ENCODE data around the gene SNX25.
A peak's percentile ranks its signal among the peaks of the same experiment; 100 is the strongest.
"Not testable (repeated sequence)": the region's sequence is repeated elsewhere in the genome, so short reads cannot be mapped to it uniquely, and the experiment has no call there.

The SNX25 gene

DNA sequence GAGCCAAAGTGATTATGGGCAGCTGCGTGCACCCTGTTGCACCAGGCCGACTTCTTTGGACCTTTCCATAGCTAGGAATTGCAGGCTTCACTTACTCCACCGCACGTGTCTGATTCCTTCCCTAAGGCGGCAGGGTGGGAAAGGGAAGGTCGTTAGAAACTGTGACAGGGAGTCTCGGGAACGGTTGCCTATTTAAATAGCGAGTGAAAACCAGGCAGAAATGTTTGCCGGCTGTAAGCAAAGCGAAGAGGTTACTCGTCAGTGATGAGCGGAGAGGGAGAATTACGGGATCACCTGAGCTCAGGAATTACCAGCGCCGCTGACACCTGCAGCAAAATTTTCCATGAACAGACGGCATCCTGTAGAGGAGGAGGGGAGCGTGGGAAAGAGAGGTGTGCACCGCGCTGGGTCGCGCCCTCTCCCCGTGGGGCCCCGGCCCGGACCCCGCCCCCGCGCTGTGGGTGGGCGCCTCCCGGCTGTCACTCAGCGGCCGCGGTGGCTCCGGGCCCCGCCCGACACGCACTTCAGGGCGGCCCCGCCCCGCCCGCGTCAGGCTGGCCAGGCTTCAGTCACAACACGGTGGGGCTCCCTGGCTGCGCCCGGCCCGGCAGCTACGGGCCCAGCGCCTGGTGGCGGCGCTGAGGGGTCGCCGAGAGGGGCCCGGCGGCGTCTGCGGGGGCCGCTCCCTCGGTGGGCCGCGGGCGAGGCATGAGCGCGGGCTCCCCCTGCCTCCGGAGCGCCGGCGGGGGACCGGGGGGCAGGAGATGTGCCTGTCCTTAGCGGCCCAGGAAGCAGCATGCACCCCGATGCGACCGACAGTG, at the start of gene SNX25:
Gene SNX25, plus strand, starts transcription at position 568 of the 821 bp plus-strand sequence. Its CDS starts 229 bp downstream, at position 797.
- peak; percentile 82 for DNase-seq (ENCODE audit: low spot score)

DNA sequence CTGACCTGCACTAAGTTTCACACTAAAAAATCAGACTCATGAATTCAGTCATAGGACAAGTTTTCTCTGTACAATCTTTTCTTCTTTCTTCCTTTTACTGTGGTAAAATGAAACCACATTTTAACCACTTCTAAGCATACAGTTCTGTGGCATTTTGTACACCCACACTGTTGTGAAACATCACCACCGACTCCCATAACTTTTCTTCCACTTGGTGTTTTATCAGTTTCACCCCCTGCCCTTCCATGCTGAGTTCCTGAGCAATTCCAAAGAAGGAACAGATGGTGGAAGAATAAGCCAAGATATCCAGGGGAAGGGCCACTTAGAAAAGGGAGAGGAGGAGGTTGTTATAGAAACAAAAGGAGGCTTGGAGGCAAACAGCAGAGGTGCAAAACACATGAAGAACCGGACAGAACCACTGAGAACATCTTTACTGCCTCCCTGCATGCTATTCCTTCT, 43.8 kb upstream of the SNX25 start:
- DNase-seq (ENCODE audit: low spot score): no peak

DNA sequence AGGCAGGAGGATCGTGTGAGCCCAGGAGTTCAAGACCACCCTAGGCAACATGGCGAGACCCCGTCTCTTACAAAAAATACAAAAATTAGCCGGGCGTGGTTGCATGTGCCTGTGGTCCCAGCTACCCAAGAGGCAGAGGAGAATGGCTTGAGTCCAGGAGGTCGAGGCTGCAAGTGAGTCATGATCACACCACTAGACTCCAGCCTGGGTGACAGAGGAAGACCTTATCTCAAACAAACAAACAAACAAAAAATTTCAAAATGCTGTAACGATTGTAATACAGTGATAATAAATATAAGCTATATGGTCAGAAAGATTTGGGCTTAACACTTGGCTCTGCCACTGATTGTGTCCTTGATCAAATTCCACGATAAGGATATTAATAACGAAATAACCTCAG, 42.2 kb upstream of the SNX25 start:
- no peak for DNase-seq (ENCODE audit: low spot score)

DNA sequence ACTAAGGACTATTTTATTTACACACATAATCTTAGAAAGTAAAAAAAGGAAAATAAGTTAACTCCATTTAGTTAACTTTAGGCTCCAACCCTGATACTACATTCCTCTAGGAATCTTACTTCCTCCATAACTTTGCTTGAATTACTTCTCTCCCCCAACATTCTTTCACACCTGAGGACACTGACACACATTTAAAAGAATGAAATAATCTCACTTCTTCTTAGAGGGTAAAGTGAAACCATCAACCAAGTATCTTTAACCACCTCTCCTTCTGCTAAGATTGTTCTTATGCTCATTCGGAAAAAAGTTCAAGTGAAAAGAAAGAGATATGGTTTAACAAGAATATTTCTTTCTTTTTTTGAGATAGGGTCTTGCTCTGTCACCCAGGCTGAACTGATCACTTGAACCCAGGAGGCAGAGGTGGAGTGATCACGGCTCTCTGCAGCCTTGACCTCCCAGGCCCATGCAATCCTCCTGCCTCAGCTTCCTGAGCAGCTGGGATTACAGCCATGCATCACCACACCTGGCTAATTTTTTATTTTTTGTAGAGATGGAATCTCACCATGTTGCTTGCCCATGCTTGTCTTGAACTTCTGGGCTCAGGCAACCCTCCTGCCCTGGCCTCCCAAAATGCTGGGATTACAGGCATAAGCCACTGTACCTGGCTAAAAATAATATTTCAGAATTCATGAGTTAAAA, 37.9 kb upstream of the SNX25 start:
- DNase-seq (ENCODE audit: low spot score): no peak

DNA sequence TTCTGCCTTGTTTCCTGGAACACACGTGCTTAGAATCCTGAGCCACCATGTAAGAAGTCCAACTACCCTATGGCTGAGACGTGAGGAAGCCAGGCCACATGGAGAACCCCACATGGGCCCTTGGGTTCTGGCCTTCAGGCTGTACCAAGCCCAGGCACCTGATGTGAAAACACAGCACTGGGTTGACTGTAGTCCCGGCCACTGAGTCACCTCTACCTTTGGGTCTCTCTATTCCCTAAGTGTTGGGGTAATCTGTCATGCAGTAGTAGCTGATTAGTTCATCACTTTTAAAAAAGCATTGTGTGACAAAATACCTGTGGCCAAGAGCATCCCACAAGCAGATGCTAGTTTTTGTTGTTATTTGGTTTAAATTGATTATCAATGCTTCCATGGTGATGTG, 29.9 kb upstream of the SNX25 start:
- DNase-seq (ENCODE audit: low spot score): no peak

DNA sequence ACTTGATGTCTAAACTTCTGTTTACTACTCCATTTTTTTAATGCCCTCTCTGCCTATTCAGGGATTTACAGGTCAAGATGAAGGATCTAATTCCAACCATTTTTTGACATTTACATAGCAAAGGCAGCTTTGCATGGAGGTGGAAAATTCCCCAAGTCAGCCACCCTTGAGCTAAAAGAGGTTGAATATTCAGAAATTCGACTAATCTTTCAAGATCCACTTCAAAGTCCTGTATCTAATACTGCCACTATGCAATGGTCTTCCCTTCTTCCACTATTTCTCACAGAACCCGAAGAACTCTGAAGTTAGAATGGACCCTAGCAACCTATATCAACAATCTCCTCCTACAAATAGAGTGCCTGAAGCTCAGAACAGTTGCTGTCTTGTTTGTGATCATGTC, 27.2 kb upstream of the SNX25 start:
- DNase-seq (ENCODE audit: low spot score): no peak

DNA sequence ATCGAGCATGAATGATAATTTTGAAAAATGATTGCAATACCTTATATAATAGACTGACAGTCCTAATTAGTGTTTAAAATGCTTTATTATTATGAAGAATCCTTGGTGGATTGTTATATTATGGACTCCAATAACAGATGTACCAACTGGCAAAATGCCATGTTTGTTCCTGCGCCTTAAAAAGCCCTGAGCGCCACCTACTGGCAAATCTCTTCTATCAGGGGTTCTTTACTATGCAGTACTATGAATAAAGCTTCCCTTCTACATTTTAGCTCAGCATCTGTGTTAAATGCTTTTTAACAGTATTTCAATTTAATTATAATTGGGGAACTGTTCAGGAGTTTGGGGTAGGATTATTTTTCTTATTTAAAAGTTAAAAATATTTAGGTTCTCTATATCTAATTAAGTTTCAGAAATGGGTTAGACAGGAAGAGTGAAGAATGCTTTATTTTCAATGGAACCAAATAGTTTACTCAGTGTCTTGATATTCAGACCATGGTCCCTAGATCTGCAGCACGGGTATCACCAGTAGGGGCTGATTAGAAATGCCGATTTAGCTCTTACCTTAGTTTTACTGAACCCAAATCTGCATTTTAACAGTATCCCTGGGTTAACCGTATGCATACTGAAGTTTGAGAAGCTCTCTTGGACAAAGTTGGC, 25.6 kb upstream of the SNX25 start:
- peak; percentile 86 for DNase-seq (ENCODE audit: low spot score)

DNA sequence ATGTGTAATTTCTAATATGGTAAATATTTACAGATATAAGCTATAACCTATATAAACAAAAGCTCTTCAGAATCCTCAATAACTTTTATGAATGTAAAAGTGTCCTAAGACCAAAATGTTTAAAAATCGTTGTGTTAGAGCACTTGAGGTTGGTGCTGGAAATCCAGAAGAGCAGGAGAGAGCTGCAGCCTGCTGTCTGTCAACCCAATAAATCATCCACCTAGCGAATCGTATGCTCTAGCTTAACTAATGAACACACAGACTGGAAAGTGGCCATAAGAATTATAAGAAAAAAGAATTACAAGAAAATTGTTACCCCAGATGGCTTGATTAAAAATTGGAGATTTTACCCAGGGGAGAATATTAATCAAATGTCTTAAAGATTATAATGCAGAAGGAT, 22.6 kb upstream of the SNX25 start:
- DNase-seq (ENCODE audit: low spot score): no peak

DNA sequence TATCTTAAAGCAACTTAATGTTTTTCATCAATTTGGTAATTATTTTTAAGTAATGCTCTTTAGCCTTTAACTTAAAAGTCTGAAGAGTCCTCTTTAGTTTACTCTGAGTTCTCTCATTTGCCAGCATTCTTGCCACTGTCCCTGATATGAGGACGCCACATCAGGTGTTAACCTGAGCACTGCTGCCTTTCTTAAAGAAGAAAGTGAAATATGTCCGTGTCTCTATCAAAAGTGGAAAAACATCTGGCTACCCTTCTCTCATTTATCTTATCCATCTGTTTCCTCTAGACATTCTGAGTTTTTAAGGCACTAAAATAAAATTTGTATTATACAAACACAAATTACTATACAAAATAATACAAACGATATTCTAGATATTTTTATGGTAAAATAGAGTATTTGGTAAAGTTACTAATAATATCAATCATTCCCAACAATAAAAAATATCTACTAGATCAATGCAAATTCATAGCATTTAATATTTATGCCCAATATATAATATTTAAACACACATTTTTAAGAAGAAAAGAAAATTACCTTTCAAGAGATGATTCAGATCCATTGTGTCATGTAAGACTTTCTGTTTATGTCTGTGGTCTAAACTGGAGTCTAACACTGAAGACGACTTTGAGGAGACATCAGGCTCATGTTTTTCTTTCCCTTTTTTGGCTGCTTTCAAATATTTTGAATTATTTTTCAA, 19.6 kb upstream of the SNX25 start:
- DNase-seq (ENCODE audit: low spot score): no peak

DNA sequence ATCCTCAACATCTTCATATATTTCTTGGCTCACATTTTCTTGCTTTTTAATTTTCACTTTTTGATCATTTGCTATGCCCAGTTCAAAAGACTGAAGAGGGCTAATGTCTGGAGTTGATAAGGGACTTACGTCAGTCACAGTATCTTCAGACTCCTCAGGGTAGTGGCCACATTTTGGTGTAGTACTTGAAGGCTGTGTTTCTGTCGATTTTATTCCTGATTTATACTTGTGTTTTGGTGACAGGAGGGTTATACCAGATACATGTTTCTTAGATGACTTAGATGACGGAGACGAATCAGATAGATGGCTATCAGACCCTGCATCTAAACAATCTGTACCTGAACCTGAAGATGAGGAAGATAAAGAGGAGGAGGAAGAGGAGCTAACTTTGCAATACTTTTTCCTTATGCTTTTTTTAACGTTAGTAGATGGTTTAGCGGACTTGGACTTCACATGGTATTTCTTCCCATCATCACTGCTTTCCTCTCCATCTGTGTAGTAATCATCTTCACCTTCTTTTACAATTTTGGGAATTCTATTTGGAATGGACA, 19.0 kb upstream of the SNX25 start:
- no peak for DNase-seq (ENCODE audit: low spot score)

DNA sequence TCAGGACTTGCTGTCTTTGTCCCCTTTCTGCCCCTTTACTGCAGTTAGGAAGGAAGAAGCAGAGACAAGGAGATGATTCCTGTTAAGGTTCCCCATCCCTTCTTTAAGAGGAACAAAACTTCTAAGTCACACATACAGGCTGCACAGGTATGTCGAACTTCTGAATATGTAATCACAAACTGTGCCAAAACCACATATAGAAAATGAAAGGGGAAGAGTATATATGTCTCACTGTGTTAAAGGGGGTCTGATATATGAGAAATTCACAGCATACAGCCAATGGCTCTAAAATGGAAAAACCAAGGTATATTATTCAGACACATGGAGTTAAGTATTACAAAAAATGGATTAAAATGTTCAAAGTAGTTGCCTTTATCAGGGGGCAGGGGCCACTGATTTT, 17.3 kb upstream of the SNX25 start:
- no peak for DNase-seq (ENCODE audit: low spot score)

DNA sequence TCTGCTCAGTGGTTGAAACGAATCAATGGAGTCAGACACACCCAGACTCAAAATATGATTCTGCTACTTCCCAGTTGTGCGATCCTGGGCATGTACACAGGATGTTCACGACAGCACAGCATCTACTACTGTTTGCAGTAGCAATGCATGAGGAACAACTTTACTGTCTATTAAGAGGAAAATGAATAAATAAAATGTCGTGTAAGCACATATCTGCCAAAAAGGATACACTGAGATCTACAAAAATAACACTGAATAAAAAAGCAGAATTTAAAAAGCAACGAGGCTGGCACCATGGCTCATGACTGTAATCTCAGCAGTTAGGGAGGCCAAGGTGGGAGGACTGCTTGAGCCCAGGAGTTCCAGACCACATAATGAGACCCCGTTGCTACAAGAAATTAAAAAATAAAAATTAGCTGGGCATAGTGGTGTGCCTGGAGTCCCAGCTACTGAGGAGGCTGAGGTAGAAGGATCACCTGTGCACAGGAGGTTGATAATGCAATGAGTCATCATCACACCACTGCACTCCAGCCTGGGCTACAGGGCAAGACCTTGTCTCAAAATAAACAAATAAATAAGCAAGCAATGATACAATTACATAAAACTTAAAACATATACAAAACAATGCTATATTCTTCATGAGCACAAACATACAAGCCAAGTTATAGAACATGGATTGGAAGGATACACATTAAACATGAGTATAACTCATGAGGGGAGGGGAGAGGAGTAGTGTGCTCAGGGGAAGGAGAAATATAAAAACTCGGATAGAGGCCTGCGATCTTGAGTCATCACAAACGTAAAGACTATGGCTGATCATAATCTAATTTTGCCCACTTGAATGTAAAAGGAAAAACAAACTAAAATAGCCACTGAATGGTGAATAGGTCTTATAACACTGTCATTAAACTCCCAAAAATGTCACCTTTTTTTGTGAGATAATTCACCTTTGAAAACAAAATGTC, 14.2 kb upstream of the SNX25 start:
- DNase-seq (ENCODE audit: low spot score): no peak

DNA sequence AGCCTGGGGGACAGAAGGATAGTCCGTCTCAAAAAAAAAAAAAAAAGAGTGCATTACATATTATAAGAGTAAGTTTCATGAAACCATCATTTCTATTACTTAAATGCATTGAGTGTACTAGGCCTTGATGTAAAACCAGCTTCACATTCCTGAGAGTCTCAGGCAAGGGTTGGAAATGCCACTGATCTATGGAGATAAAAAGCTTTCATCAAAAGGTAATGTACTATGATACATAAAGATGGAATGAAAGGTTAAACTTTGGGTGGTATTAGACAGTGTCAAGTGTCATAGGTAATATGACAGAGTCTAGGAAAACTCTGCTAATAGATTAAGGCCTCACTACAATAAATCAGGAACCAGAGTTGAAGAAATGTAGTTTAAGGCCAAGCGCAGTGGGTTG, 13.0 kb upstream of the SNX25 start:
- DNase-seq (ENCODE audit: low spot score): no peak

DNA sequence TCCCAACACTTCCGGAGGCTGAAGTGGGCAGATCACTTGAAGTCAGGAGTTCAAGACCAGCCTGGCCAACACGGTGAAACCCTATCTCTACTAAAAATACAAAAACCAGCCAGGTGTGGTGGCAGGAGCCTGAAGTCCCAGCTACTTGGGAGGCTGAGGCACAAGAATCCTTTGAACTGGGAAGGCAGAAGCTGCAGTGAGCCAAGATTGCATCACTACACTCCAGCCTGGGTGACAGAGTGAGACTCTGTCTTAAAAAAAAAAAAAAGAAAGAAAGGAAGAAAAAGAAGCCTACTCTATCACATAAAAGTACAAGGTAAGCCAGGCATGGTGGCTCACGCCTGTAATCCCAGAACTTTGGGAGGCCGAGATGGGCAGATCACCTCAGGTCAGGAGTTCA, 11.2 kb upstream of the SNX25 start:
- not testable (repeated sequence) for DNase-seq (ENCODE audit: low spot score)

DNA sequence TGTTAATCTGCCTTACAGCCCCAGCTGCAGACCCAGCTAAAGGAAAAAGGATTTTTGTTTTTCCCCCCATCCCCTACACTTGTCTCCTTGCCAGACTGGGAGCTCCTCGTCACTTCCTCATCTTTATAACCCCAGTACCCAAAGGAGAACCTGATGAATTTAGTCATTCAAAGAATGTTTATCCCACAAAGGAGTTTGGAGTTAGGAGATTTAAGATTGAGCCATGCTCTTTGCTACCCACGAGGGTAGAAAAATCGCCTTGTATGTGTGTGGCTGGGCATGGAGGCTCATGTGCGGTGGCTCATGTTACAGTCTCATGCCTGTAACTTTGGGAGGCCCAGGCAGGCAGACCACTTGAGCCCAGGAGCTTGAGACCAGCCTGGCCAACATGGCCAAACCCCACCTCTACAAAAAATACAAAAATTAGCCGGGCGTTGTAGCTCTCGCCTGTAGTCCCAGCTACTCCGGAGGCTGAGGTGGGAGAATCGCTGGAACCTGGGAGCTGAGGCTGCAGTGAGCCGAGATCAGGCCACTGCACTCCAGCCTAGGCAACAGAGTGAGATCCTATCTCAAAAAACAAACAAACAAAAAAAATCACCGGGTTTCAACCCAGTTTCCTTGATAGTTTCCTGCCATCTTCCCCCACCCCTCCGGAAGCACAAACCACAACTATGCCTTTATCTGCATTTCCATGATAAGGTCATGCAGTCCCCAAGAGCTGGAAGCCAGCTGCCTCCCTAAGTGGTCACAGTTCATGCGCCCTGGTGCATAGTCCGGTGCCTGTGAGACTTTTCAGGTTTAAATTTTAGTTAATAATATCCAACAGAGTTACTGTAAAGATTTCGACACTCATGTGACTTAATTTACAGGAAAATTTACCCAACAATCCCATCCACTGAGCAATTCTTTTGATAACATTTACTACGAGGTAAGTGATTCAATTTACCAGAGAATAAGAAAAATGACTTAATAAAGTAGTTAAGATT, 7.1 kb upstream of the SNX25 start:
- DNase-seq (ENCODE audit: low spot score): peak; percentile 64

DNA sequence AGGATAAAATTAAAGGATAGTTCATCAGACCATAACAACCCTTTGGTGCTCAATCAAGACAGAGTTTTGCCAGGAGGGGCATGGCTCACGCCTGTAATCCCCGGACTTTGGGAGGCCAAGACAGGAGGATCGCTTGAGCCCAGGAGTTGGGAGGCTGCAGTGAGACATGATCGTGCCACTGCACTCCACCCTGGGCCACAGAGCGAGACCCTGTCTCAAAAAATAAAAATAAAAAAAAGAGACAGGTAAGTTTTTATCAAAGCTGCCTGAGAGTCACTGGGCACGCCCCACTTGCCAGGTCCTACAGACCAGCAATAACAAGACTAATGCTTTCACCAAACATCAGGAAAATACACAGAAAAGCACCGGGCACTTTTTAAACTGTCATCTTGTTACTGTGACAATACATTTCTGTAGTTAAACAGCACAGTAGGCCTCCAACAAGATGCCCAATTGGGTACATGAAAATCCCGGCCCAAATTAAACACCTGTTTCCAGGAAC, 6.4 kb upstream of the SNX25 start:
- DNase-seq (ENCODE audit: low spot score): peak; percentile 42

DNA sequence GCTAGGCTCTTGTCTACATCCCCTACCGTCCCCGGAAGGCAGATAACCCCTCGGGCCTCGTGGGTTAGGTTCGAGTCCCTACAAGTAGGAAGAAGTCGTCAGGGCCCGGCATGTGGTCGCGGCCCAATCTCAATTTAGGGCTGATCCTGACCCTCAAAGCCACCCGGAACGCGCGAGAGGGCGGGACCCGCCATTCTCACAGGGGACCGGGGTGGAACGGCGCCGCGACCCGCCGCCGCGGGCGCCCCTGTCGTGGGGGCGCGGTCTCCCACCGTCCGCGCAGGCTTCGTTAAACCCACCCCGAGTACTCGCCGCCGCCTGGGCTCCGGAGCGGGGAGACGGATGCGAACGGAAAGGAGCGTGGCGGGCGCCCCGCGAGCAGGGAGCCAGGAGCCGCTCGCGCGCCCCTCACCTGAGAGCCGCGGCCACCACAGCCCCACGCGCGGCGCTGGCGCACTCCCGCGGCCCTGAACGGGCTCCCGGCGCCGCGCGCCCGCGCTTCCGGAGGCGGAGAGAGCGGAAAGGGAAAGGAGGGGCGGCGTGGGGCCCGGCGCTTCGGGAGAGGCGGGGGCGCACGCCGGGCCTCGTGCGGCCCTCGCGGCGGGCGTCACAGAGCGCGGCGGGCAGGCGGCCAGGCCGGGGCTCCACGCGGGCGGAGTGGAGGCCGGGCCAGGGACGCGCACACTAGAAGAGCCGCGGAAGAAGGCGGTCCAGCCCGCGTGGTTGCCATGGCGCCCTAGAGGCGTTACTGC, 5.7 kb upstream of the SNX25 start, which contains the start of gene CFAP97:
Gene CFAP97, minus strand, starts transcription at position 515 of the 752 bp plus-strand sequence. CDS start 12,804 bp downstream, outside the sequence.
- DNase-seq (ENCODE audit: low spot score): peak; percentile 90

DNA sequence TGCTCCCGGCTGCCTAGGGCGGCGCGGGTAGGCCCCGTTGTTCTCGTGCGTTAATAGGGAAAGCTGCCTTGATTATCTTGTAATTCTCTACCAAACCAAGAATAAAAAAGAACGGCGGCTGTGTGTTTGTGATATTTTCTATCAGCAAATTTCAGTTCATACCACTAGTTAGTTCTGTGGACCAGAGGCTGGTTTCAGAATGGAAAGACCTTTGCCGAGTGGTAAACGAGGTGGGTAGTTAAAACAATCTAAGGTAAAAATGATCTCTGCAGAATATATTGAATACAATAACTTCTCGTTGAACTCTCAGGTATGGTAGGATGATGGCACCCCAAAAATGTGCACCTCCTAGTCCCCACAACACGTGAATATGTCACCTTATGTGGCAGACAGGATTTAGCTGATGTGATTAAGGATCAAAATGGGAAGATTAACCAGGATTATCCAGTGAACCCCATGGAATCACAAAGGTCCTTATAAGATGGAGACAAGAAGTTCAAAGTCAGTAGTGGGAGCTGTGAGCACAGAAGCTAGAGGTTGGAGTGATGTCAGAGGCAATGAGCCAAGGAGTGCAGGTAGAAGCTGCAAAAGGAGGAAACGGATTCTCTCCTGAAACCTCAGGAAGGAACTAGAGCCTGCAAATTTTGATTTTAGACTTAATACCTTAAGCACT, 5.0 kb upstream of the SNX25 start:
- DNase-seq (ENCODE audit: low spot score): peak; percentile 61
